Fibroblast of lung (primary cell): ENCODE results near the gene ELOVL1. TPM values are rescaled to one million over a fixed set of nuclear protein-coding genes. Genes with fewer than 3 reads are reported as not detected.

ENCODE experiments used
- DNase-seq, 2 donors: peaks; one replicate each; pipeline versions ENCODE4 v3.0.0 to v3.0.0-alpha.2; 2010; ENCODE audit warnings: low read depth in 2 of 2
- H2AFZ ChIP-seq: 2 replicates; pipeline ENCODE4 v1.5.1; 2012; ENCODE audit warnings: low read length, control low read depth, inconsistent platforms
- H3K27ac ChIP-seq: 2 replicates; pipeline ENCODE4 v1.5.1; 2011; ENCODE audit warnings: low read length, control low read depth; ENCODE audit not compliant: insufficient read depth
- H3K27me3 ChIP-seq: 2 replicates; pipeline ENCODE4 v1.5.1; 2011; ENCODE audit warnings: mild to moderate bottlenecking, low read length; ENCODE audit not compliant: control insufficient read depth, insufficient read depth
- H3K36me3 ChIP-seq: 2 replicates; pipeline ENCODE4 v1.5.1; 2011; ENCODE audit warnings: low read length; ENCODE audit not compliant: control insufficient read depth, insufficient read depth
- H3K4me1 ChIP-seq: 2 replicates; pipeline ENCODE4 v1.5.1; 2011; ENCODE audit warnings: low read length; ENCODE audit not compliant: control insufficient read depth, insufficient read depth; ENCODE audit errors: extremely low read depth
- H3K4me2 ChIP-seq: 2 replicates; pipeline ENCODE4 v1.5.1; 2011; ENCODE audit warnings: low read length, control low read depth; ENCODE audit not compliant: insufficient read depth; ENCODE audit errors: extremely low read depth
- H3K4me3 ChIP-seq, 4 experiments: fragments of 200-600 bp in 1 of 4; sonication (generic) in 1 of 4; replicated peaks in 1 of 4; 2 replicates each; pipeline ENCODE4 v1.5.1; 2011 to 2016; ENCODE audit warnings: low read length in 4 of 4, low read depth in 3 of 4, mild to moderate bottlenecking in 3 of 4, control low read depth in 2 of 4, inconsistent platforms in 1 of 4, mixed read lengths in 1 of 4; ENCODE audit not compliant: insufficient read depth in 1 of 4; ENCODE audit errors: control extremely low read depth in 1 of 4
- H3K79me2 ChIP-seq: 2 replicates; pipeline ENCODE4 v1.5.1; 2012; ENCODE audit warnings: mild to moderate bottlenecking, low read length, inconsistent platforms; ENCODE audit not compliant: control insufficient read depth, insufficient read depth
- H3K9ac ChIP-seq: 2 replicates; pipeline ENCODE4 v1.5.1; 2011; ENCODE audit warnings: mild to moderate bottlenecking, low read length, control low read depth; ENCODE audit not compliant: insufficient read depth
- H3K9me3 ChIP-seq: 2 replicates; pipeline ENCODE4 v1.5.1; 2012; ENCODE audit warnings: low read depth, low read length; ENCODE audit not compliant: control insufficient read depth, insufficient read depth
- H4K20me1 ChIP-seq: 2 replicates; pipeline ENCODE4 v1.5.1; 2011; ENCODE audit warnings: low read length; ENCODE audit not compliant: control insufficient read depth, insufficient read depth; ENCODE audit errors: extremely low read depth
- EZH2 ChIP-seq: IDR thresholded peaks from 2 replicates; pipeline ENCODE4 v1.5.1; 2012; ENCODE audit warnings: low read length, control low read depth, mild to moderate bottlenecking; ENCODE audit errors: missing control alignments
- polyA plus RNA-seq, 2 donors: library from polyadenylated mRNA; depleted of rRNA in 1 of 2; stranded (reverse) in 1 of 2; unstranded in 1 of 2; fragments of >200 nt; gene quantifications; 2 replicates each; pipeline ENCODE4 v1.2.1, GENCODE V29; 2011 to 2012; ENCODE audit warnings: missing spikeins in 1 of 2
- total RNA-seq: library from RNA; depleted of rRNA; stranded (reverse); fragments of >200 nt; gene quantifications from 2 replicates; pipeline ENCODE4 v1.2.1, GENCODE V29; 2014
- TF ChIP-seq, protein P1 (sequence below), 2 donors: IDR thresholded peaks in 1 of 2; conservative IDR thresholded peaks in 1 of 2; 1 replicate in 1 of 2; 2 replicates in 1 of 2; pipeline ENCODE4 v1.5.1; 2011 to 2012; ENCODE audit warnings: low read length in 2 of 2, control low read depth in 1 of 2, inconsistent platforms in 1 of 2, low read depth in 1 of 2, mild to moderate bottlenecking in 1 of 2

ELOVL1 gene
- total and polyA plus RNA-seq, 2 donors (not counting 1 experiment from before 2014, with no cell fraction given) = 65.2 to 172 TPM

DNA sequence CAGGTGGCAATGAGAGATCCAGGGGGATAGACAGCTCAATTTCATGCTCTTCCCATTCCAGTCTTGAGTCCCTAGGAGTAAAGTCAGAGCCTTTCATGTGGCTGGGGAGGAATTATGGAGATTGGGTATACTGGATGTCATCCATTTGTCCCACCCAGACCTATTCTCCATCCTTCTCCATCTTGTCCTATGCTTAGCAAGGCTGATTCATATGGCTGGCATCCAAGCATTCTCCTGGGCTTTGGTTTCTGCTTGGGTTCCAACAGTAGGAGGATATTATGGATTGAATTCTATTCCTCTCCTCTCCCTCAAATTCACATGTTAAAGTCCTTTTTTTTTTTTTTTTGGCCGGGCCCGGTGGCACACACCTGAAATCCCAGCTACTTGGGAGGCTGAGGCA, 12.9 kb downstream of the ELOVL1 start:
- Histone ChIP-seq H3K9me3 (no peaks in the 10 kb centered on the region), H3K27me3 (no peaks in the 10 kb centered on the region), H2AFZ (no peak overlapping the region), H3K4me2 (no peak overlapping the region), H3K4me1 (peaks cover 9% of the 10 kb centered on the region), H4K20me1 (no peaks in the 10 kb centered on the region), H3K36me3 (no peaks in the 10 kb centered on the region), H3K4me3 (no peak overlapping the region), H3K79me2 (peaks cover 11% of the 10 kb centered on the region), H3K27ac (no peak overlapping the region), H3K9ac (no peak overlapping the region)
- peak in 1 of 2 donors; percentile 44 for DNase-seq
- TF ChIP-seq, protein P1, sequence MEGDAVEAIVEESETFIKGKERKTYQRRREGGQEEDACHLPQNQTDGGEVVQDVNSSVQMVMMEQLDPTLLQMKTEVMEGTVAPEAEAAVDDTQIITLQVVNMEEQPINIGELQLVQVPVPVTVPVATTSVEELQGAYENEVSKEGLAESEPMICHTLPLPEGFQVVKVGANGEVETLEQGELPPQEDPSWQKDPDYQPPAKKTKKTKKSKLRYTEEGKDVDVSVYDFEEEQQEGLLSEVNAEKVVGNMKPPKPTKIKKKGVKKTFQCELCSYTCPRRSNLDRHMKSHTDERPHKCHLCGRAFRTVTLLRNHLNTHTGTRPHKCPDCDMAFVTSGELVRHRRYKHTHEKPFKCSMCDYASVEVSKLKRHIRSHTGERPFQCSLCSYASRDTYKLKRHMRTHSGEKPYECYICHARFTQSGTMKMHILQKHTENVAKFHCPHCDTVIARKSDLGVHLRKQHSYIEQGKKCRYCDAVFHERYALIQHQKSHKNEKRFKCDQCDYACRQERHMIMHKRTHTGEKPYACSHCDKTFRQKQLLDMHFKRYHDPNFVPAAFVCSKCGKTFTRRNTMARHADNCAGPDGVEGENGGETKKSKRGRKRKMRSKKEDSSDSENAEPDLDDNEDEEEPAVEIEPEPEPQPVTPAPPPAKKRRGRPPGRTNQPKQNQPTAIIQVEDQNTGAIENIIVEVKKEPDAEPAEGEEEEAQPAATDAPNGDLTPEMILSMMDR (conservative IDR thresholded peaks at IDR 0.05 in 1 of 2, IDR thresholded peaks at IDR 0.05 in 1 of 2; ENCODE audit: low read depth in 1 of 2, low read length in 2 of 2) = no peak
- TF ChIP-seq EZH2 = no peak

DNA sequence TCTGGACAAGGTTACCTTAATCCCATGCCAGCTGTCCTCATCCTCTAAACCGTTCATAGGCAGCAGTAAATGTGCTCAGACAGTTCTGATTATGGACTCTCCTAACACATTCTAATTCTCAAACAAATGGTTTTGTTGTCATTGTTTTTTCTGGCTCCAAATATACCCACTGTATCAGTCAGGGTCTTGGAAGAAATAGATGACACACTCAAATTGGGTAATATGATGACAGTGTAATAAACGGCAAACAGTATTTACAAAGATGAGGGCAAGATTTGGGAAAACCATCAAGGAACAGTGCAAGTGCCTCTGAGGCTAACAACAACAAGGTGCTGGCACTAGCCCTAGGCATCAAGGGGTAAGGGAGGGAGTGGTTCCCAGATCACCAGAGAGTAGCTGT, 13.3 kb downstream of the ELOVL1 start:
- no peaks in the 10 kb centered on the region for H4K20me1 ChIP-seq
- no peak overlapping the region for H3K4me3 ChIP-seq
- H3K27ac ChIP-seq = no peak overlapping the region
- H3K4me2 ChIP-seq = no peak overlapping the region
- no peak overlapping the region for H3K9ac ChIP-seq
- H2AFZ ChIP-seq = no peak overlapping the region
- H3K4me1 ChIP-seq = peaks cover 7% of the 10 kb centered on the region
- H3K36me3 ChIP-seq = no peaks in the 10 kb centered on the region
- H3K9me3 ChIP-seq = no peaks in the 10 kb centered on the region
- H3K27me3 ChIP-seq = no peaks in the 10 kb centered on the region
- no peak for DNase-seq
- TF ChIP-seq, protein P1 (conservative IDR thresholded peaks at IDR 0.05 in 1 of 2, IDR thresholded peaks at IDR 0.05 in 1 of 2; ENCODE audit: low read depth in 1 of 2, low read length in 2 of 2) = no peak
- no peak for TF ChIP-seq EZH2
- peaks cover 7% of the 10 kb centered on the region for H3K79me2 ChIP-seq

DNA sequence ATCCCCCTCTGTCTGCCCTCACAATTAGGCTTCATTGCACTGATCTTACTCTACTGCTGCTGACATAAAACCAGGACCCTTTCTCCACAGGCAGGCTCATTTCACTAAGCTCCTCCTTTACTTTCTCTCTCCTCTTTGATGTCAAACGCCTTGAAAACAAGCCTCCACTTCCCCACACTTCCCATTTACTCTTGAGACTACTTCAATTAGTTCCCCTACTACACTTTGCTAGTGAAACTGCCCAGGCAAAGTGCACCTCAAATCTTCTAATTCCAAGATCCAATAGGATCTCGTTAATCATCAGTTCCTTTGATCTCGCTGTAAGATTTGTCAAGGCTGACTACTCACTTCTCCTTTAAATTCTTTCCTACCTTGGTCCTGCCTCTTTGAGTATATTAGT, 14.9 kb downstream of the ELOVL1 start:
- TF ChIP-seq EZH2 = no peak
- TF ChIP-seq, protein P1 (conservative IDR thresholded peaks at IDR 0.05 in 1 of 2, IDR thresholded peaks at IDR 0.05 in 1 of 2; ENCODE audit: low read depth in 1 of 2, low read length in 2 of 2) = no peak
- Histone ChIP-seq H3K36me3 (no peaks in the 10 kb centered on the region), H3K9ac (no peak overlapping the region), H3K27ac (no peak overlapping the region), H3K4me2 (no peak overlapping the region), H3K4me3 (no peak overlapping the region), H3K27me3 (peaks cover 7% of the 10 kb centered on the region), H3K4me1 (peaks cover 4% of the 10 kb centered on the region), H3K79me2 (no peaks in the 10 kb centered on the region), H4K20me1 (no peaks in the 10 kb centered on the region), H2AFZ (no peak overlapping the region), H3K9me3 (no peaks in the 10 kb centered on the region)
- no peak for DNase-seq
